Effector memory CD8-positive, alpha-beta T cell (primary cell): ENCODE data around the gene TFDP2.

Source experiments
- ATAC-seq: fragments of 150-1000 bp; cut with Tn5 transposase; replicated peaks from 2 replicates; pipeline ENCODE4 v1.10.0; 2021; ENCODE audit warnings: mild to moderate bottlenecking, moderate library complexity
- DNase-seq, 3 experiments: peaks; one replicate each; pipeline ENCODE4 v3.0.0; 2021
- H3K27ac Mint-ChIP-seq, 2 donors: one replicate each; pipeline ENCODE4 v1.8.0; 2022; ENCODE audit warnings: mild to moderate bottlenecking in 2 of 2, mixed read lengths in 2 of 2, moderate library complexity in 2 of 2
- H3K27me3 Mint-ChIP-seq, 2 donors: one replicate each; pipeline ENCODE4 v1.8.0; 2022; ENCODE audit warnings: mixed read lengths in 2 of 2
- H3K36me3 Mint-ChIP-seq: one replicate; pipeline ENCODE4 v1.8.0; 2022; ENCODE audit warnings: mild to moderate bottlenecking, moderate library complexity, mixed read lengths; ENCODE audit not compliant: insufficient read depth
- H3K4me1 Mint-ChIP-seq, 2 donors: one replicate each; pipeline ENCODE4 v1.8.0; 2022; ENCODE audit warnings: low read depth in 2 of 2, mixed read lengths in 2 of 2
- H3K4me3 Mint-ChIP-seq, 2 donors: one replicate each; pipeline ENCODE4 v1.8.0; 2022; ENCODE audit warnings: mild to moderate bottlenecking in 2 of 2, mixed read lengths in 2 of 2, moderate library complexity in 2 of 2
- H3K9me3 Mint-ChIP-seq, 2 donors: one replicate each; pipeline ENCODE4 v1.8.0; 2022; ENCODE audit warnings: mixed read lengths in 2 of 2

Gene TFDP2

DNA sequence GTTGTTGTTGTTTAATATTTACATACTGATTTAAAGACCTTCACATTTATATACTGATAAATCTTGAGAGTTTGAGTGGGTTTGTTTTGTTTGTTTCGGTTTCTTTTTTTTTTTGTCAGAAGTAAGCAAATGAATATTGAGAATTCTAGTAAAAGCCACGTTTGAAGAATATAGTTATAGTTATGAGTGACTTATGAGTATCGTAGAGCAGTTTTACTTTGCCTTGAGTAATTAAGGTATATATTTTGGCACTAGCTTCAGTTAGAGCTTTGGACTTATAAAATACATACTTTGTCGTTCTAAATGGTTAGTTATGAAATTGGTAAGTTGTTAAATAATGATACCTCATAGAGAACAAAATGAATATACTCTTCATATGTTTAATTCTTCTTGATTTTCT, 245.1 kb downstream of the TFDP2 start:
- Mint-ChIP-seq H3K4me3 (peak overlapping the region; percentile 6 to 34), H3K9me3 (peaks cover 0 to 3% of the 10 kb centered on the region in 2 donors), H3K4me1 (peaks cover 5 to 14% of the 10 kb centered on the region in 2 donors), H3K27me3 (no peaks in the 10 kb centered on the region), H3K36me3 (peaks cover 39% of the 10 kb centered on the region), H3K27ac (peak overlapping the region; percentile 38 to 85)
- no peak for DNase-seq
- no peak for ATAC-seq

DNA sequence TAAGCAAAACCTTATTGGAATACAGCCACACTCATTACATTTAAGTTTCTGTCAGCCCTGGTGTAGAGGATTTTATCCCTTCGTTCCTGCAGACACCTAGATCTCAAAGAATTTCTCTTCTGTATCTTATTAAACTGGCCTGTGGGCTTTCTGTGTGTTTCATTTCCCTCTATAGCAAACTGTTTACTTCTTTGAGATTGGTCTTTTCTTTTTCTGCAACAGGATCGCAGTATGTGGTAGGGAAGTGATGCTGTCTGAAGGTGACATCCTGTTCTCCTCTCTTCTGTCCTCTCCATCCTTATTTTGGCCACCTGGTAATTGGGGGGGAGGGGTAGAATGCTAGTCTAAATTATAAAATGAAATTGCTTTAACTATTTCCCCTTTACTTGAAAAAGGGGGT, 247.4 kb downstream of the TFDP2 start:
- peaks cover 30% of the 10 kb centered on the region for H3K36me3 Mint-ChIP-seq
- ATAC-seq (no peak), DNase-seq (no peak)
- no peak overlapping the region for H3K27ac Mint-ChIP-seq
- H3K27me3 Mint-ChIP-seq: no peaks in the 10 kb centered on the region
- peaks cover 0 to 3% of the 10 kb centered on the region in 2 donors for H3K9me3 Mint-ChIP-seq
- no peak overlapping the region for H3K4me3 Mint-ChIP-seq
- peaks cover 8 to 18% of the 10 kb centered on the region in 2 donors for H3K4me1 Mint-ChIP-seq

DNA sequence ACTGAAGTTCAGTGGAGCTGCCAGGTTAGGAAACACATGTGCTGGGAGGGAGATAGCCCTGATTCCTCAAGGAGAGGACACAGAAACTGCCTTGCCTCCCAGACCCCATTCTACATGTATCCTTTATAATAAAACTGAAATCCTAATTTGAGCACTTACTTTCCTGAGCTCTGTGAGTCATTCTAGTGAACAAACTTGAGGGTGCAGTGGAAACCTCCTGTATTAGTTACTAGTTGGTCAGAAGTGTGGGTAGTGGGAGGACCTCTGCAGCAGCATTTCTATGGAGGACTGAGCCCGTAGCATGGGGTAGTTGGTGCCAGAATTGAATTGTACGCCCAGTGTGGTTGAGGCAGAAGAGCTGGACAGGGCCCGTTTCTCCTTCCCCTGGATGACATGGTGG, 249.0 kb downstream of the TFDP2 start:
- H3K4me3 Mint-ChIP-seq: no peak overlapping the region
- H3K4me1 Mint-ChIP-seq: peaks cover 9 to 28% of the 10 kb centered on the region in 2 donors
- H3K9me3 Mint-ChIP-seq: peaks cover 0 to 3% of the 10 kb centered on the region in 2 donors
- H3K27me3 Mint-ChIP-seq: no peaks in the 10 kb centered on the region
- H3K36me3 Mint-ChIP-seq: peaks cover 28% of the 10 kb centered on the region
- ATAC-seq (no peak), DNase-seq (no peak)
- peak overlapping the region in 1 of 2 donors; percentile 12 for H3K27ac Mint-ChIP-seq

DNA sequence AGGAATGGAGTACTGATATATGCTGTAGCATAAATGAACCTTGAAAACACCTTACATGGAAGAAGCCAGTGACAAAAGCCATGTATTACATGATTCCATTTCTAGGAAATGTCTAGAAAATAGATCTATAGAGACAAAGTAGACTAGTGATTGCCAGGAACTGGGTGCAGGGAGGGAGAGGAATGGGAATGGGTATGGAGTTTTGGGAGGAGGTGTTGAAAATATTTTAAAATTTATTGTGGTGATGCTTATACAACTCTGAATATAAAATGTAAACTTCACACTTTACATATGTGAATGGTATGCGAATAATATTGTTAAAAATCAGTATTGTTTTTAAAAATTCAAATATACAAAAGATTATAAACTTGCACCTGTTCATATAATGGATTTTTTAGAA, 250.4 kb downstream of the TFDP2 start:
- no peak for DNase-seq
- peaks cover 0 to 3% of the 10 kb centered on the region in 2 donors for H3K9me3 Mint-ChIP-seq
- no peak for ATAC-seq
- H3K27me3 Mint-ChIP-seq: no peaks in the 10 kb centered on the region
- peaks cover 7 to 28% of the 10 kb centered on the region in 2 donors for H3K4me1 Mint-ChIP-seq
- no peak overlapping the region for H3K4me3 Mint-ChIP-seq
- no peak overlapping the region for H3K27ac Mint-ChIP-seq
- peaks cover 27% of the 10 kb centered on the region for H3K36me3 Mint-ChIP-seq

DNA sequence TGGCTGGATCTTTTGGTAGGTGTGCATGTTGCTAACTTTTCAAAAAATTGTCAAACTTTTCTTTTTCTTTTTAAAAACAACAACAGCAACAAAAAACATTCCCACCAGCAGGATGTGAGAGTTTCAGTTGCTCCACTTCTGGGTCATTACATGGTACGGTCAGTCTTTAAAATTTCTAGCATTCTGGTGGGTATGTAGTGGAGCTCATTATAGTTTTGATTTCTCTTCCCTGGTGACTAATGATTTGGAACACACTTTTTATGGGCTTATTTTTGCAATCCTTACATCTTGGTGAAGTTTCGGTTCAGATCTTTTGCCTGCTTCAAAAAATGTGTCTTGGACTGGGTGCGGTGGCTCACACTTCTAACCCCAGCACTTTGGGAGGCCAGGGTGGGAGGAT, 253.6 kb downstream of the TFDP2 start:
- Mint-ChIP-seq H3K36me3 (peaks cover 33% of the 10 kb centered on the region), H3K27me3 (no peaks in the 10 kb centered on the region), H3K27ac (peak overlapping the region in 1 of 2 donors; percentile 30), H3K4me1 (peaks cover 8 to 47% of the 10 kb centered on the region in 2 donors), H3K4me3 (no peak overlapping the region), H3K9me3 (peaks cover 0 to 3% of the 10 kb centered on the region in 2 donors)
- DNase-seq (no peak), ATAC-seq (no peak)

DNA sequence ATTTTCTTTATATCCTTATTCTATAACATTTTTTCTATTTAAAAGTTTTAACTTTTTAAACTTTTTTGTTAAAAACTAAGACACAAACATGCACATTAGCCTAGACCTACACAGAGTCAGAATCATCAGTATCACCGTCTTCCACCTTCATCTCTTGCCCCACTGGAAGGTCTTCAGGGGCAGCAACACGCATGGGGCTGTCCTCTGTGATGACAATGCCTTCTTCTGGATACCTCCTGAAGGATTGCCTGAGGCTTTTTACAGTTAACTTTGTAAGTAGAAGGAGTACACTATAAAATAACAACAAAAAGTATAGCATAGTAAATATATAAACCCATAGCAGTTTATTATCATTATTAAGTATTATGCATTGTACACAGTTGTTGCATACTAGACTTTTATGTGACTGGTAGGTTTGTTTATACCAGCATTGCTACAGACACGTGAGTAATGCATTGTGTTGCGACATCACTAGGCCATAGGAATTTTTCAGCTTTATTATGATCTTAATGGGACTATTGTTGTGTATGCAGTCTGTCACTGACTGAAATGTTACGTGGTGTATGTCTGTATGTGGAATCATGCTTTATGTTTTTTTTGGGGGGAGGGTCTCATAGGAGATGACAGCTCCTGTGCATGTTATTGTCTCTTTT, 254.7 kb downstream of the TFDP2 start:
- no peak overlapping the region for H3K27ac Mint-ChIP-seq
- DNase-seq (no peak), ATAC-seq (no peak)
- peaks cover 8 to 49% of the 10 kb centered on the region in 2 donors for H3K4me1 Mint-ChIP-seq
- peaks cover 36% of the 10 kb centered on the region for H3K36me3 Mint-ChIP-seq
- no peaks in the 10 kb centered on the region for H3K9me3 Mint-ChIP-seq
- no peak overlapping the region for H3K4me3 Mint-ChIP-seq
- H3K27me3 Mint-ChIP-seq: no peaks in the 10 kb centered on the region
